ENCODE measurements around the gene ARHGEF1.

Gene ARHGEF1

GRCh38 chr19:41882568-41883462, at the start of gene ARHGEF1:
Gene ARHGEF1 (plus strand): TSS chr19:41883184. CDS start chr19:41888083, 4,899 bp downstream.
- DNase-seq = peak; percentile 88

- peak; percentile 50 for DNase-seq
These were observed 44.8 kb upstream of the ARHGEF1 start for GRCh38 chr19:41837981-41838708.

GRCh38 chr19:41839211-41839610, 43.8 kb upstream of the ARHGEF1 start:
- DNase-seq = no peak

GRCh38 chr19:41843371-41843770, 39.6 kb upstream of the ARHGEF1 start:
- peak; percentile 22 for DNase-seq

- peak; percentile 54 for DNase-seq
These were observed 38.4 kb upstream of the ARHGEF1 start, which contains the start of gene LYPD4 for GRCh38 chr19:41844601-41845000. Gene LYPD4 (minus strand): TSS chr19:41844683. CDS start chr19:41839285, 5,398 bp downstream.

- DNase-seq = no peak
These were observed 38.2 kb upstream of the ARHGEF1 start, which contains the start of gene DMRTC2 for GRCh38 chr19:41845001-41845050. Gene DMRTC2 (plus strand): TSS chr19:41845042. CDS start chr19:41847429, 2,387 bp downstream.

GRCh38 chr19:41845051-41845590, 37.9 kb upstream of the ARHGEF1 start:
- no peak for DNase-seq

- peak; percentile 47 for DNase-seq
These were observed 35.5 kb upstream of the ARHGEF1 start for GRCh38 chr19:41847351-41848105.

- DNase-seq = peak; percentile 56
These were observed 34.3 kb upstream of the ARHGEF1 start for GRCh38 chr19:41848666-41849065.

- DNase-seq = peak; percentile 50
These were observed 33.9 kb upstream of the ARHGEF1 start for GRCh38 chr19:41849067-41849466.

- no peak for DNase-seq
These were observed 32.6 kb upstream of the ARHGEF1 start for GRCh38 chr19:41850381-41850780.

- DNase-seq = no peak
These were observed 31.5 kb upstream of the ARHGEF1 start for GRCh38 chr19:41851456-41851855.

GRCh38 chr19:41853344-41853743, 29.6 kb upstream of the ARHGEF1 start:
- no peak for DNase-seq

- DNase-seq = no peak
These were observed 29.2 kb upstream of the ARHGEF1 start for GRCh38 chr19:41853768-41854167.

GRCh38 chr19:41859213-41859617, 23.8 kb upstream of the ARHGEF1 start:
- no peak for DNase-seq

GRCh38 chr19:41859618-41860418, 23.2 kb upstream of the ARHGEF1 start, which contains the start of gene RPS19:
Gene RPS19 (plus strand): TSS chr19:41860255. CDS start chr19:41860775, 520 bp downstream.
- DNase-seq = peak; percentile 99

GRCh38 chr19:41860419-41861115, 22.4 kb upstream of the ARHGEF1 start:
- no peak for DNase-seq

- no peak for DNase-seq
These were observed 21.7 kb upstream of the ARHGEF1 start for GRCh38 chr19:41861116-41861768.

GRCh38 chr19:41861846-41862245, 21.1 kb upstream of the ARHGEF1 start:
- no peak for DNase-seq

GRCh38 chr19:41862445-41862986, 20.5 kb upstream of the ARHGEF1 start:
- DNase-seq = no peak

Measured in activated effector memory CD4-positive, alpha-beta T cell treated with anti-CD3 and anti-CD28 coated beads, Interleukin-2, amount 50 U/mL, for 16 hours (primary cell).